ENCODE results near the gene B3GAT2. TPM values are rescaled to one million over a fixed set of nuclear protein-coding genes. Genes with fewer than 3 reads are reported as not detected.

B3GAT2 gene
- total and polyA plus RNA-seq, 2 experiments from 2014 or later: 0.17 to 0.82 TPM

DNA sequence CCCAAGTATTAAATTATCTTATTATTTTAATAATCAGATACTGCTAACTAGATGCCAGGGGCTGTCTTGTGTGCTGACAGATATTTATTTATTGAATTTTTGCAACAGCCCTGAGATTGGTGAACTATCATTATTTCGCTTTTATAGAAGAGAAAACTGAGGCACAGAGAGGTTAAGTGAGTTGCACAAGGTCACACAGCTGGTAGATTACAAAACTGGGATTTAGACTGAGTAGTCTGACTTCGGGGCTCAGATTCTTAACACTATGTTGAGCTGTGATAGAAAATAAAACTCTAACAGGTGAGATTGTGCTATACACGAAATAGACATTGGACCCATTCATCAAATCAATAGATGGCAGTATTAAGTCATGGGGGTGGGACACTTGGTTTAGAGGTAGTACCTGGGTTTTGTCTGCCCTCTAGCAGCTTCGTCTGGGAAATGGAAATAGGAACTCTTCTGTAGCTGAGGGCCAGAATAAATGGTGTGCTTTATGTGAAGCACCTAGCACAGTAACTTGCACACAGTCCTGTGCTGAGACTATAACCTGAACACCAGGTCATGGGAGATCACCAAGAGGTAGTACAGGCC lies 113.4 kb downstream of the B3GAT2 start:
- TF ChIP-seq, protein P1, sequence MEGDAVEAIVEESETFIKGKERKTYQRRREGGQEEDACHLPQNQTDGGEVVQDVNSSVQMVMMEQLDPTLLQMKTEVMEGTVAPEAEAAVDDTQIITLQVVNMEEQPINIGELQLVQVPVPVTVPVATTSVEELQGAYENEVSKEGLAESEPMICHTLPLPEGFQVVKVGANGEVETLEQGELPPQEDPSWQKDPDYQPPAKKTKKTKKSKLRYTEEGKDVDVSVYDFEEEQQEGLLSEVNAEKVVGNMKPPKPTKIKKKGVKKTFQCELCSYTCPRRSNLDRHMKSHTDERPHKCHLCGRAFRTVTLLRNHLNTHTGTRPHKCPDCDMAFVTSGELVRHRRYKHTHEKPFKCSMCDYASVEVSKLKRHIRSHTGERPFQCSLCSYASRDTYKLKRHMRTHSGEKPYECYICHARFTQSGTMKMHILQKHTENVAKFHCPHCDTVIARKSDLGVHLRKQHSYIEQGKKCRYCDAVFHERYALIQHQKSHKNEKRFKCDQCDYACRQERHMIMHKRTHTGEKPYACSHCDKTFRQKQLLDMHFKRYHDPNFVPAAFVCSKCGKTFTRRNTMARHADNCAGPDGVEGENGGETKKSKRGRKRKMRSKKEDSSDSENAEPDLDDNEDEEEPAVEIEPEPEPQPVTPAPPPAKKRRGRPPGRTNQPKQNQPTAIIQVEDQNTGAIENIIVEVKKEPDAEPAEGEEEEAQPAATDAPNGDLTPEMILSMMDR (IDR thresholded peaks at IDR 0.05; ENCODE audit: poor library complexity): no peak
- TF ChIP-seq EZH2phosphoT487 (IDR thresholded peaks at IDR 0.05; ENCODE audit: low read depth, severe bottlenecking, unreplicated experiment): no peak
- no peak for TF ChIP-seq EZH2 (IDR thresholded peaks at IDR 0.05; ENCODE audit: borderline replicate concordance)

GRCh38 chr6:70842541-70842940 lies 114.3 kb downstream of the B3GAT2 start:
- TF ChIP-seq EZH2phosphoT487 (IDR thresholded peaks at IDR 0.05; ENCODE audit: low read depth, severe bottlenecking, unreplicated experiment): no peak
- TF ChIP-seq EZH2 (IDR thresholded peaks at IDR 0.05; ENCODE audit: borderline replicate concordance): no peak
- TF ChIP-seq, protein P1 (IDR thresholded peaks at IDR 0.05; ENCODE audit: poor library complexity): no peak
- no peaks in the 10 kb centered on the region for H3K4me1 ChIP-seq (ENCODE audit: insufficient read depth)

More for the DNA sequence above, 113.4 kb downstream of the B3GAT2 start:
- Histone ChIP-seq H3K27me3 (no peaks in the 10 kb centered on the region), H3K27ac (no peak overlapping the region), H3K9me3 (ENCODE audit: low read depth) (no peaks in the 10 kb centered on the region), H3K36me3 (replicated peaks; ENCODE audit: insufficient read depth, low read depth) (no peaks in the 10 kb centered on the region), H2AFZ (no peak overlapping the region), H3K79me2 (no peaks in the 10 kb centered on the region), H3K9me2 (replicated peaks; ENCODE audit: insufficient read depth) (no peaks in the 10 kb centered on the region), H3K4me1 (ENCODE audit: insufficient read depth) (no peaks in the 10 kb centered on the region), H3K4me2 (no peak overlapping the region), H4K20me1 (ENCODE audit: insufficient read depth, poor library complexity, severe bottlenecking) (no peaks in the 10 kb centered on the region), H3K4me3 (no peak overlapping the region)
- no peak for DNase-seq (ENCODE audit: low spot score)
- WGBS (ENCODE audit: low lambda C conversion rate, missing lambda C conversion rate): 91% methylated on average over 4 of the region's 4 CpGs

DNA sequence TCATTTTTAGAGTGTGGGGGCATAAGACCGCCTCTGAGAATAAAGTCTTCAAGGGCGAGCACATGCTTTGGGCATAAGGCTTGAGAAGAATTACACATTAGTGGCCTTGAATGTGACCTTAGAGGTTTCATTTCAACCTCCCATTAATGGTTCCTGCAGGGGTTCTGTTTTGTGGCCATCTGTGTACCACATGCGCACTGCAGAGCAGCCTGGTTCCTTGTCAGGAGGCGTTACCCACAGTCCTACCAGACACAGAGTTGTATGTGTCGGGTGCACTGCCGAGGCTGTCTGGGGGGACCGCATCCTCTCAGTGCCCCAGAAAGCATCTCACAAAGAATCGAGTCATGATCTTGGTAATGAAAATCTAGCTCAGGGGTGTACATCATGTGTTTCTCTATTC lies 115.7 kb downstream of the B3GAT2 start:
- Histone ChIP-seq H4K20me1 (ENCODE audit: insufficient read depth, poor library complexity, severe bottlenecking) (no peaks in the 10 kb centered on the region), H3K9me2 (replicated peaks; ENCODE audit: insufficient read depth) (no peaks in the 10 kb centered on the region), H3K4me3 (no peak overlapping the region), H3K4me1 (ENCODE audit: insufficient read depth) (no peaks in the 10 kb centered on the region), H3K27ac (no peak overlapping the region), H3K27me3 (no peaks in the 10 kb centered on the region), H2AFZ (no peak overlapping the region), H3K36me3 (replicated peaks; ENCODE audit: insufficient read depth, low read depth) (no peaks in the 10 kb centered on the region), H3K79me2 (no peaks in the 10 kb centered on the region), H3K4me2 (no peak overlapping the region), H3K9me3 (ENCODE audit: low read depth) (no peaks in the 10 kb centered on the region)
- 93% methylated on average over 8 of the region's 8 CpGs for WGBS (ENCODE audit: low lambda C conversion rate, missing lambda C conversion rate)
- no peak for DNase-seq (ENCODE audit: low spot score)
- TF ChIP-seq EZH2phosphoT487 (IDR thresholded peaks at IDR 0.05; ENCODE audit: low read depth, severe bottlenecking, unreplicated experiment): no peak
- TF ChIP-seq, protein P1 (IDR thresholded peaks at IDR 0.05; ENCODE audit: poor library complexity): no peak

More at GRCh38 chr6:70842541-70842940, 114.3 kb downstream of the B3GAT2 start:
- H3K27me3 ChIP-seq: no peaks in the 10 kb centered on the region
- no peak overlapping the region for H3K27ac ChIP-seq
- H2AFZ ChIP-seq: no peak overlapping the region
- no peaks in the 10 kb centered on the region for H3K36me3 ChIP-seq (replicated peaks; ENCODE audit: insufficient read depth, low read depth)
- no peaks in the 10 kb centered on the region for H3K79me2 ChIP-seq
- H4K20me1 ChIP-seq (ENCODE audit: insufficient read depth, poor library complexity, severe bottlenecking): no peaks in the 10 kb centered on the region
- WGBS (ENCODE audit: low lambda C conversion rate, missing lambda C conversion rate): 95% methylated on average over 8 of the region's 8 CpGs
- no peak overlapping the region for H3K4me3 ChIP-seq
- no peak for DNase-seq (ENCODE audit: low spot score)
- no peak overlapping the region for H3K4me2 ChIP-seq
- no peaks in the 10 kb centered on the region for H3K9me2 ChIP-seq (replicated peaks; ENCODE audit: insufficient read depth)
- H3K9me3 ChIP-seq (ENCODE audit: low read depth): no peaks in the 10 kb centered on the region

Data from hepatocyte (in vitro differentiated cells).